ENCODE data around the gene SF3B5.
"Not testable (repeated sequence)": the region's sequence is repeated elsewhere in the genome, so short reads cannot be mapped to it uniquely, and the experiment has no call there.

The SF3B5 gene

GRCh38 chr6:144138542-144138941 is 43.2 kb upstream of the SF3B5 start:
- TF ChIP-seq CTCF (IDR thresholded peaks at IDR 0.05; ENCODE audit: low read depth, low read length) = no peak
- no peak for DNase-seq (ENCODE audit: extremely low read depth, low read depth)

GRCh38 chr6:144134737-144135136 is 39.4 kb upstream of the SF3B5 start:
- TF ChIP-seq CTCF (IDR thresholded peaks at IDR 0.05; ENCODE audit: low read depth, low read length) = no peak
- DNase-seq (ENCODE audit: extremely low read depth, low read depth) = no peak

GRCh38 chr6:144134176-144134575 is 38.8 kb upstream of the SF3B5 start:
- no peak for DNase-seq (ENCODE audit: extremely low read depth, low read depth)
- TF ChIP-seq CTCF (IDR thresholded peaks at IDR 0.05; ENCODE audit: low read depth, low read length) = no peak

- DNase-seq (ENCODE audit: extremely low read depth, low read depth) = no peak
- no peak for TF ChIP-seq CTCF (IDR thresholded peaks at IDR 0.05; ENCODE audit: low read depth, low read length)
Observed at GRCh38 chr6:144133225-144133821, 38.0 kb upstream of the SF3B5 start.

- DNase-seq (ENCODE audit: extremely low read depth, low read depth) = not testable (repeated sequence)
Observed at GRCh38 chr6:144132167-144132690, 36.9 kb upstream of the SF3B5 start.

GRCh38 chr6:144131248-144131709 is 35.9 kb upstream of the SF3B5 start:
- no peak for TF ChIP-seq CTCF (IDR thresholded peaks at IDR 0.05; ENCODE audit: low read depth, low read length)
- DNase-seq (ENCODE audit: extremely low read depth, low read depth) = no peak

- no peak for DNase-seq (ENCODE audit: extremely low read depth, low read depth)
- TF ChIP-seq CTCF (IDR thresholded peaks at IDR 0.05; ENCODE audit: low read depth, low read length) = no peak
Observed at GRCh38 chr6:144129469-144129868, 34.1 kb upstream of the SF3B5 start.

GRCh38 chr6:144127097-144127496 is 31.7 kb upstream of the SF3B5 start:
- TF ChIP-seq CTCF (IDR thresholded peaks at IDR 0.05; ENCODE audit: low read depth, low read length) = no peak
- no peak for DNase-seq (ENCODE audit: extremely low read depth, low read depth)
